Measurements from ENCODE around the gene ZEB2.

DNA sequence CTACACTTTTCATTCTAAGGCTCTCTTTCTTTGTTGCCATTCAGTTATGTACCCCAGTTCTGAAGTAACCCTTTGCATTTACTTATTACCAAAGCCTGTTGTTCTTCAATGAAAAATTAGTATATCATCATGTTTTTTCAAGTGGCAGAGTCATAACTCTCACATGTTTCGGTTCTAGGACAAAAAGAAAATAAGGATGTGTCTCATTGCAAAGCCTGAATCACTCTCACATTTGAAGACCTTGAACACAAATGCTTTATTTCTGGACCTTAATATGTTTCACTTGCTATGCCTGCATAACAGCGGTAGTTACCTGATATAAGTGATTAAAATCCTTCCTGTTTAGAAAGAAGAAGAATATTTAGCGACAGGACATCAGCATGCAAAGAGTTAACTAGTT, 49.1 kb downstream of the ZEB2 start:
- TF ChIP-seq CTCF (IDR thresholded peaks at IDR 0.05): no peak
- TF ChIP-seq POLR2A (IDR thresholded peaks at IDR 0.05): no peak
